DOHH2 (cell line): ENCODE results near the gene UBE2D3.

Experiments
- EZH2phosphoT487 ChIP-seq: fragments of 200-600 bp; sonication (generic); IDR thresholded peaks from 2 replicates; pipeline ENCODE4 v1.6.1; 2017; ENCODE audit warnings: borderline replicate concordance, mild to moderate bottlenecking, antibody characterized with exemption, low read length, moderate library complexity, mixed read lengths
- TF ChIP-seq, protein P1 (sequence below): fragments of 200-600 bp; sonication (generic); IDR thresholded peaks from one replicate; pipeline ENCODE4 v1.5.1; 2014; ENCODE audit warnings: antibody characterized with exemption, mild to moderate bottlenecking, low read depth, low read length; ENCODE audit not compliant: poor library complexity, severe bottlenecking

- TF ChIP-seq, protein P1, sequence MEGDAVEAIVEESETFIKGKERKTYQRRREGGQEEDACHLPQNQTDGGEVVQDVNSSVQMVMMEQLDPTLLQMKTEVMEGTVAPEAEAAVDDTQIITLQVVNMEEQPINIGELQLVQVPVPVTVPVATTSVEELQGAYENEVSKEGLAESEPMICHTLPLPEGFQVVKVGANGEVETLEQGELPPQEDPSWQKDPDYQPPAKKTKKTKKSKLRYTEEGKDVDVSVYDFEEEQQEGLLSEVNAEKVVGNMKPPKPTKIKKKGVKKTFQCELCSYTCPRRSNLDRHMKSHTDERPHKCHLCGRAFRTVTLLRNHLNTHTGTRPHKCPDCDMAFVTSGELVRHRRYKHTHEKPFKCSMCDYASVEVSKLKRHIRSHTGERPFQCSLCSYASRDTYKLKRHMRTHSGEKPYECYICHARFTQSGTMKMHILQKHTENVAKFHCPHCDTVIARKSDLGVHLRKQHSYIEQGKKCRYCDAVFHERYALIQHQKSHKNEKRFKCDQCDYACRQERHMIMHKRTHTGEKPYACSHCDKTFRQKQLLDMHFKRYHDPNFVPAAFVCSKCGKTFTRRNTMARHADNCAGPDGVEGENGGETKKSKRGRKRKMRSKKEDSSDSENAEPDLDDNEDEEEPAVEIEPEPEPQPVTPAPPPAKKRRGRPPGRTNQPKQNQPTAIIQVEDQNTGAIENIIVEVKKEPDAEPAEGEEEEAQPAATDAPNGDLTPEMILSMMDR: no peak
- TF ChIP-seq EZH2phosphoT487: no peak
Observed at GRCh38 chr4:102867278-102868152, 40.2 kb upstream of the UBE2D3 start.
